GM12864 (cell line): Measurements from ENCODE around the gene PDE6B.

Experiments
- DNase-seq: peaks from one replicate; pipeline ENCODE4 v3.0.0-alpha.2; 2011; ENCODE audit warnings: low read depth
- H3K4me3 ChIP-seq: 2 replicates; pipeline ENCODE4 v1.5.1; 2011; ENCODE audit warnings: mild to moderate bottlenecking, low read depth, low read length, control low read depth
- CTCF ChIP-seq: IDR thresholded peaks from 2 replicates; pipeline ENCODE4 v1.5.1; 2011; ENCODE audit warnings: low read depth, mild to moderate bottlenecking, moderate library complexity, low read length, control low read depth, inconsistent platforms; ENCODE audit errors: missing control alignments

Gene PDE6B

GRCh38 chr4:671769-672168 is 46.4 kb downstream of the PDE6B start:
- TF ChIP-seq CTCF: no peak
- DNase-seq: no peak
- H3K4me3 ChIP-seq: no peak overlapping the region

GRCh38 chr4:673349-674091 is 48.1 kb downstream of the PDE6B start:
- TF ChIP-seq CTCF: no peak
- no peak for DNase-seq
- H3K4me3 ChIP-seq: peak overlapping the region; percentile 93

GRCh38 chr4:674172-675035 is 49.0 kb downstream of the PDE6B start, which contains the start of the genes ATP5ME and MYL5:
Gene ATP5ME, minus strand, starts transcription at chr4:674276. Its CDS starts 29 bp downstream, at chr4:674247.
Gene MYL5, plus strand, starts transcription at chr4:674542. Its CDS starts 3,485 bp downstream, at chr4:678027.
- peak; percentile 88 for DNase-seq
- peak; percentile 99 for TF ChIP-seq CTCF
- H3K4me3 ChIP-seq: peak within 1 kb of the TSS; percentile 93

- no peak for TF ChIP-seq CTCF
- no peak for DNase-seq
- peak overlapping the region; percentile 93 for H3K4me3 ChIP-seq
Measured at GRCh38 chr4:675036-675882, 49.9 kb downstream of the PDE6B start.

GRCh38 chr4:675980-676870 is 50.9 kb downstream of the PDE6B start:
- TF ChIP-seq CTCF: no peak
- H3K4me3 ChIP-seq: peak overlapping the region; percentile 93
- peak; percentile 46 for DNase-seq

GRCh38 chr4:676871-677235 is 51.5 kb downstream of the PDE6B start:
- TF ChIP-seq CTCF: no peak
- no peak overlapping the region for H3K4me3 ChIP-seq
- DNase-seq: no peak
